ENCODE results near the gene SWT1.

SWT1 gene

DNA sequence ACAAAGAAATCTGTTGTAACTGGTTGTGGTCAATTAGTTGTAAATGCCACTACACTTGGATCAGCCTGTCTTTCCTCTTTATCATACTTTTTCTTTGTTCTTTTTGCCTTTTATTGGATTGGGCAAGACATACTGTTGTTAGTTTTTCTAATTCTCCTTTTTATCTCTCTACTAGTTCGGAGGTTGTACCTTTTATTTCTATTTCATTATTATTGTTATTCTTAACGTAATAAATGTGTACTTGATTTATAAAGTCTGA, 100.9 kb downstream of the SWT1 start:
- H3K9me2 ChIP-seq (ENCODE audit: low read depth, low read length), result no peaks in the 10 kb centered on the region
- no peaks in the 10 kb centered on the region for H3K27me3 ChIP-seq (ENCODE audit: insufficient read depth, low read length)
- no peak overlapping the region for H3K27ac ChIP-seq (ENCODE audit: low read depth, low read length, poor library complexity, severe bottlenecking)
- H2AFZ ChIP-seq (ENCODE audit: low read length), result no peak overlapping the region
- H3K36me3 ChIP-seq (ENCODE audit: insufficient read depth, low read length), result no peaks in the 10 kb centered on the region
- H3K4me1 ChIP-seq (ENCODE audit: insufficient read depth, low read length, severe bottlenecking), result no peaks in the 10 kb centered on the region
- no peaks in the 10 kb centered on the region for H3K79me2 ChIP-seq (ENCODE audit: insufficient read depth, low read length)
- H3K4me3 ChIP-seq (ENCODE audit: low read depth, low read length, poor library complexity, severe bottlenecking), result no peak overlapping the region
- no peak for TF ChIP-seq EZH2 (IDR thresholded peaks at IDR 0.05; ENCODE audit: borderline replicate concordance, low read length)
- TF ChIP-seq, protein P1, sequence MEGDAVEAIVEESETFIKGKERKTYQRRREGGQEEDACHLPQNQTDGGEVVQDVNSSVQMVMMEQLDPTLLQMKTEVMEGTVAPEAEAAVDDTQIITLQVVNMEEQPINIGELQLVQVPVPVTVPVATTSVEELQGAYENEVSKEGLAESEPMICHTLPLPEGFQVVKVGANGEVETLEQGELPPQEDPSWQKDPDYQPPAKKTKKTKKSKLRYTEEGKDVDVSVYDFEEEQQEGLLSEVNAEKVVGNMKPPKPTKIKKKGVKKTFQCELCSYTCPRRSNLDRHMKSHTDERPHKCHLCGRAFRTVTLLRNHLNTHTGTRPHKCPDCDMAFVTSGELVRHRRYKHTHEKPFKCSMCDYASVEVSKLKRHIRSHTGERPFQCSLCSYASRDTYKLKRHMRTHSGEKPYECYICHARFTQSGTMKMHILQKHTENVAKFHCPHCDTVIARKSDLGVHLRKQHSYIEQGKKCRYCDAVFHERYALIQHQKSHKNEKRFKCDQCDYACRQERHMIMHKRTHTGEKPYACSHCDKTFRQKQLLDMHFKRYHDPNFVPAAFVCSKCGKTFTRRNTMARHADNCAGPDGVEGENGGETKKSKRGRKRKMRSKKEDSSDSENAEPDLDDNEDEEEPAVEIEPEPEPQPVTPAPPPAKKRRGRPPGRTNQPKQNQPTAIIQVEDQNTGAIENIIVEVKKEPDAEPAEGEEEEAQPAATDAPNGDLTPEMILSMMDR (IDR thresholded peaks at IDR 0.05; ENCODE audit: low read length), result no peak
- no peak overlapping the region for H3K9ac ChIP-seq (ENCODE audit: low read length)
- no peaks in the 10 kb centered on the region for H3F3A ChIP-seq (ENCODE audit: insufficient read depth, low read length)
- no peaks in the 10 kb centered on the region for H4K20me1 ChIP-seq (ENCODE audit: insufficient read depth, low read length)
- no peak overlapping the region for H3K4me2 ChIP-seq (ENCODE audit: low read length)
- H3K9me3 ChIP-seq (ENCODE audit: low read length), result no peaks in the 10 kb centered on the region

GRCh38 chr1:185258676-185259075, 101.7 kb downstream of the SWT1 start:
- TF ChIP-seq, protein P1 (IDR thresholded peaks at IDR 0.05; ENCODE audit: low read length), result no peak
- no peak for TF ChIP-seq EZH2 (IDR thresholded peaks at IDR 0.05; ENCODE audit: borderline replicate concordance, low read length)
- H2AFZ ChIP-seq (ENCODE audit: low read length), result no peak overlapping the region
- H3K9ac ChIP-seq (ENCODE audit: low read length), result no peak overlapping the region
- no peaks in the 10 kb centered on the region for H3K9me3 ChIP-seq (ENCODE audit: low read length)
- no peaks in the 10 kb centered on the region for H3F3A ChIP-seq (ENCODE audit: insufficient read depth, low read length)
- H3K4me1 ChIP-seq (ENCODE audit: insufficient read depth, low read length, severe bottlenecking), result no peaks in the 10 kb centered on the region
- no peaks in the 10 kb centered on the region for H4K20me1 ChIP-seq (ENCODE audit: insufficient read depth, low read length)
- H3K36me3 ChIP-seq (ENCODE audit: insufficient read depth, low read length), result no peaks in the 10 kb centered on the region
- no peaks in the 10 kb centered on the region for H3K9me2 ChIP-seq (ENCODE audit: low read depth, low read length)
- no peaks in the 10 kb centered on the region for H3K27me3 ChIP-seq (ENCODE audit: insufficient read depth, low read length)
- no peak overlapping the region for H3K27ac ChIP-seq (ENCODE audit: low read depth, low read length, poor library complexity, severe bottlenecking)
- no peak overlapping the region for H3K4me2 ChIP-seq (ENCODE audit: low read length)
- H3K4me3 ChIP-seq (ENCODE audit: low read depth, low read length, poor library complexity, severe bottlenecking), result no peak overlapping the region
- H3K79me2 ChIP-seq (ENCODE audit: insufficient read depth, low read length), result no peaks in the 10 kb centered on the region

DNA sequence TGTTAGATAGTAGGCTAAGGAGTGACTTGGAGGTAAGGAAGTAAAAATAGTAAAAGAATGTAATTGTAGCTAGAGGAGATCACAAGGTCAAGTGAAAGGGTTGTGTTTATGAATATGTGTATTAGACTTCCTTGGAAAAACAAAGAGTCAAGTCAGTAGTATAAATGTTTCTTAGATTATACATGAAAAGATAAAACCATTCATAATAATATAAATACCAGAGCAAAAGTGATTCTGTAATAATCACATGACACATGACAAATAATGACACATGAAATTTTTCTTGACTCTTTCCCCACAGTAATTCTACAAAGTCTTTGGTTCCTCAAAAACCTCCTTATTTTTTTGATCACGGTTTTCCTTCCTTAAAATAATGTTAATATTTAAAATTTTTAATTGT, 103.6 kb downstream of the SWT1 start:
- Histone ChIP-seq H3K36me3 (ENCODE audit: insufficient read depth, low read length) (no peaks in the 10 kb centered on the region), H3K4me2 (ENCODE audit: low read length) (no peak overlapping the region), H3F3A (ENCODE audit: insufficient read depth, low read length) (no peaks in the 10 kb centered on the region), H3K9me2 (ENCODE audit: low read depth, low read length) (no peaks in the 10 kb centered on the region), H3K9me3 (ENCODE audit: low read length) (no peaks in the 10 kb centered on the region), H3K27ac (ENCODE audit: low read depth, low read length, poor library complexity, severe bottlenecking) (no peak overlapping the region), H4K20me1 (ENCODE audit: insufficient read depth, low read length) (no peaks in the 10 kb centered on the region), H2AFZ (ENCODE audit: low read length) (no peak overlapping the region), H3K4me1 (ENCODE audit: insufficient read depth, low read length, severe bottlenecking) (no peaks in the 10 kb centered on the region), H3K79me2 (ENCODE audit: insufficient read depth, low read length) (no peaks in the 10 kb centered on the region), H3K4me3 (ENCODE audit: low read depth, low read length, poor library complexity, severe bottlenecking) (no peak overlapping the region), H3K9ac (ENCODE audit: low read length) (no peak overlapping the region), H3K27me3 (ENCODE audit: insufficient read depth, low read length) (no peaks in the 10 kb centered on the region)
- TF ChIP-seq, protein P1 (IDR thresholded peaks at IDR 0.05; ENCODE audit: low read length), result no peak
- no peak for TF ChIP-seq EZH2 (IDR thresholded peaks at IDR 0.05; ENCODE audit: borderline replicate concordance, low read length)
